ENCODE data around the gene LHFPL6.

Gene LHFPL6

DNA sequence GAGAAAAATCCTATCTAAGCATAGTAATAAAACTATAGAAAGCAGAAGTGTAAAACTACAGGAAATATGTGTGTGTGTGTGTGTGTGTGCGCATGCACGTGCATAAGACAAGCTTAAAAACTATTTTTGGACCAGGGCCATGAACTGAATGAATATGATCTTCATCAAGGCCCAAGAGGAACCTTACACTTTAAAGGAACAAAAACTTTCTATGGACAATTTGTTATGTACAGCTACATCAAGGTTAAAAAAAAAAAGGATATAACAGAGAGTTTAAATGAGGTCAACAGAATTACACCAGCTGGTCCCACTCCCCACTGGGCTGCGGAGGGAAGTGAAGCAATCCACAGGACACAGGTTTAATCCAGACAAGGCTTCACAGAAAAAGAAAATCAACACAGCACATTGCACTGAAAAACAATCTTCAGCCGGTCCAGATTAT is 151.1 kb downstream of the LHFPL6 start:
- ChIA-PET CTCF (no interaction called here), POLR2A (no interaction called here)
- TF ChIP-seq BHLHE40 (IDR thresholded peaks at IDR 0.05; ENCODE audit: borderline replicate concordance) (no peak), CTBP1 (IDR thresholded peaks at IDR 0.05; ENCODE audit: borderline replicate concordance) (no peak), NFRKB (IDR thresholded peaks at IDR 0.05) (no peak), SP1 (IDR thresholded peaks at IDR 0.05) (no peak), SUZ12 (IDR thresholded peaks at IDR 0.05) (no peak), ELF4 (IDR thresholded peaks at IDR 0.05) (no peak), L3MBTL2 (conservative IDR thresholded peaks at IDR 0.05) (no peak), FOXM1 (IDR thresholded peaks at IDR 0.05; ENCODE audit: borderline replicate concordance) (no peak), PKNOX1 (IDR thresholded peaks at IDR 0.05) (no peak), LEF1 (IDR thresholded peaks at IDR 0.05; ENCODE audit: borderline replicate concordance) (no peak), ARNT (IDR thresholded peaks at IDR 0.05) (no peak), TARDBP (IDR thresholded peaks at IDR 0.05) (no peak)
- no peak for DNase-seq (ENCODE audit: extremely low spot score)

DNA sequence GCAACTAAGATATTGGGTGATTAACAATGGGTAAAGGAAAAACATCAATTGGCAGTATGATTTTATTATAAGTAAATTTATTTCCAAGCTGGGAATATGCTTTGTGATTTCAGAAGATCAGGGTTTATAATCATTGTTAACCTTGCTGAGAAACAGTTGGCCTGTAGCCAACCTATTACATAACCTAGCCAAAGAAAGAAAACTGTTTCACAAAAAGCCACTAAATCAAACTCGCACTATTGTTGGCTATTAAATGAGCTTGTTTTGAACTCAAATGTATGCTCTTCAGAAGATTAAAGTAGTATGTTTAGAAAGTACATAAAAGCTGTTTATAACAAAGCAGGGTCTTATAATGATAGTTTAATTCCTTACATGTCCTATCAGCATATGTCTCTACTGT is 151.7 kb downstream of the LHFPL6 start:
- ChIA-PET CTCF (interaction anchor here (0.6 kb wide), 1 partner anchor 592 kb away, joined by 3 read pairs; no protein-coding TSS in a partner anchor), POLR2A (no interaction called here)
- DNase-seq (ENCODE audit: extremely low spot score), result no peak
- TF ChIP-seq ELF4 (IDR thresholded peaks at IDR 0.05) (no peak), FOXM1 (IDR thresholded peaks at IDR 0.05; ENCODE audit: borderline replicate concordance) (no peak), PKNOX1 (IDR thresholded peaks at IDR 0.05) (no peak), SUZ12 (IDR thresholded peaks at IDR 0.05) (no peak), L3MBTL2 (conservative IDR thresholded peaks at IDR 0.05) (no peak), CTBP1 (IDR thresholded peaks at IDR 0.05; ENCODE audit: borderline replicate concordance) (no peak), FOXK2 (IDR thresholded peaks at IDR 0.05) (no peak), FOXA1 (IDR thresholded peaks at IDR 0.05) (no peak), HDGF (IDR thresholded peaks at IDR 0.05; ENCODE audit: borderline replicate concordance) (no peak), BHLHE40 (IDR thresholded peaks at IDR 0.05; ENCODE audit: borderline replicate concordance) (no peak), ARNT (IDR thresholded peaks at IDR 0.05) (no peak), TARDBP (IDR thresholded peaks at IDR 0.05) (no peak), NFRKB (IDR thresholded peaks at IDR 0.05) (no peak), SP1 (IDR thresholded peaks at IDR 0.05) (no peak), LEF1 (IDR thresholded peaks at IDR 0.05; ENCODE audit: borderline replicate concordance) (no peak), ZNF384 (IDR thresholded peaks at IDR 0.05) (no peak)

DNA sequence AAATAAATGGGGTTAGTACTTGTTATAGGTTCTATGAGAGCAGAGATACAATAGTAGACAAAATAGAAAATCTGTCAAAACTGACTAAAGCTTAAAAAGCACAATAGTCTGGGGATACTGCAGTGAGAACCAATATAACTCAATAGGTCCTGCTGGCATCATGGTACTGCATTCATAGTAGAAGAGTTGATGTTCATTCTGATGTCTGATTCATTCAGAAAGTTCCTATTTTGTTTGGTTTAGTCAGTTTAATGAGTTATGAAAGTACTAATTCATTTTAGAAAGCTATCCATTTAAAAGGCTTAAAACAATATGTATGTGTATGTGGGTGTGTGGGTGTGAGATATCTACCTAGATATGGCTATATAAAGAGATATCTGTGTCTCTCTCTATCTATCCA is 152.8 kb downstream of the LHFPL6 start:
- CTCF ChIA-PET, result no interaction called here
- DNase-seq (ENCODE audit: extremely low spot score), result no peak
- no peak for TF ChIP-seq ELF4 (IDR thresholded peaks at IDR 0.05)
- TF ChIP-seq PKNOX1 (IDR thresholded peaks at IDR 0.05), result no peak
- TF ChIP-seq ZNF384 (IDR thresholded peaks at IDR 0.05), result no peak
- TF ChIP-seq SP1 (IDR thresholded peaks at IDR 0.05), result no peak
- POLR2A ChIA-PET, result no interaction called here

DNA sequence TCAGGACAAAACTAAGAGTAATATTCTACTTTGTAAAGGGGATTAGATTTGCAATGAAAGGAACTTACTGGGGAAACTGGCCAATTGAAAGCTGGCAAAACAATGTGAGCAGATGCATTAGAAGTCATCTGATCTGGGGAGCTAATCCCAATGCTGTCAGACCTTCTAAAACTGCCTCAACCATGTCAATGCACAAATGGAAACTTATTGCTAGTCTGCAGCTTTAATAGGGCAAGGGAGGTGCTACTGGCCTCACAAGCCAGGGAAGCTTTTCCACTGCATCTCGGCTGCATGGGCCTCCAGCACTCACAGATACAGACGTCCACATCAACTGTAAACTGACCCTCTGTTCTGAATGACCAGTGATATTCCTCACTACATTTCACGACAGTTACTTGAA is 154.2 kb downstream of the LHFPL6 start:
- peak; percentile 12 for DNase-seq (ENCODE audit: extremely low spot score)
- TF ChIP-seq LEF1 (IDR thresholded peaks at IDR 0.05; ENCODE audit: borderline replicate concordance), result no peak
- TF ChIP-seq HDGF (IDR thresholded peaks at IDR 0.05; ENCODE audit: borderline replicate concordance), result no peak
- TF ChIP-seq ELF4 (IDR thresholded peaks at IDR 0.05), result no peak
- TF ChIP-seq ARNT (IDR thresholded peaks at IDR 0.05), result no peak
- no peak for TF ChIP-seq BHLHE40 (IDR thresholded peaks at IDR 0.05; ENCODE audit: borderline replicate concordance)
- no peak for TF ChIP-seq SP1 (IDR thresholded peaks at IDR 0.05)
- no peak for TF ChIP-seq CTBP1 (IDR thresholded peaks at IDR 0.05; ENCODE audit: borderline replicate concordance)
- TF ChIP-seq FOXM1 (IDR thresholded peaks at IDR 0.05; ENCODE audit: borderline replicate concordance), result no peak
- no peak for TF ChIP-seq FOXA1 (IDR thresholded peaks at IDR 0.05)
- TF ChIP-seq L3MBTL2 (conservative IDR thresholded peaks at IDR 0.05), result no peak
- no peak for TF ChIP-seq PKNOX1 (IDR thresholded peaks at IDR 0.05)
- TF ChIP-seq NFRKB (IDR thresholded peaks at IDR 0.05), result no peak
- TF ChIP-seq TARDBP (IDR thresholded peaks at IDR 0.05), result no peak
- ChIA-PET POLR2A (no interaction called here), CTCF (no interaction called here)

DNA sequence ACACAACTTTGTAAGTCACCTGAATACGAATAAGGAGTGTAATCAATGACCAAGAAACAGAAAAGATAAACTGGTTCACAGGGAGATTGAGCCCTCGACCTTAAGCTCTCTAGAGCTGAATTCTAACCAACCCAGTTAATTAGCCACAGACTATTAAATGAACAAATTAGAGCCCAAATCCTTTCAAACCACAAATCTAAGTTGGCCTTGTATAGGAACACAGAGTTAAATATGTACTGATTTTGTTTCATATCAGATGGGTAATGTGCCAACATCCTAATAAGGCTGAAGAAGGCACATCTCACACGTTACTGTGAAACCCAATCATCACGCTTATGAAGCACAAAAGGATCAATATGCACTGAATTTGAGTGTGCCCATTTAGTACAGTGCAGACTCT is 156.1 kb downstream of the LHFPL6 start:
- POLR2A ChIA-PET, result no interaction called here
- no peak for TF ChIP-seq NFRKB (IDR thresholded peaks at IDR 0.05)
- no peak for TF ChIP-seq PKNOX1 (IDR thresholded peaks at IDR 0.05)
- TF ChIP-seq CTBP1 (IDR thresholded peaks at IDR 0.05; ENCODE audit: borderline replicate concordance), result no peak
- no peak for TF ChIP-seq ARNT (IDR thresholded peaks at IDR 0.05)
- no peak for TF ChIP-seq ZNF384 (IDR thresholded peaks at IDR 0.05)
- no peak for TF ChIP-seq SUZ12 (IDR thresholded peaks at IDR 0.05)
- no peak for TF ChIP-seq BHLHE40 (IDR thresholded peaks at IDR 0.05; ENCODE audit: borderline replicate concordance)
- TF ChIP-seq LEF1 (IDR thresholded peaks at IDR 0.05; ENCODE audit: borderline replicate concordance), result no peak
- no peak for TF ChIP-seq L3MBTL2 (conservative IDR thresholded peaks at IDR 0.05)
- no peak for TF ChIP-seq FOXM1 (IDR thresholded peaks at IDR 0.05; ENCODE audit: borderline replicate concordance)
- no peak for TF ChIP-seq FOXA1 (IDR thresholded peaks at IDR 0.05)
- DNase-seq (ENCODE audit: extremely low spot score), result no peak
- CTCF ChIA-PET, result no interaction called here

Measured in HEK293T (cell line).